ENCODE data around the gene GRWD1. TPM values are rescaled to one million over a fixed set of nuclear protein-coding genes. Genes with fewer than 3 reads are reported as not detected.

The GRWD1 gene
- total RNA-seq, 1 donor from 2014 or later: 20.4 TPM

- no peaks in the 10 kb centered on the region for H3K27me3 ChIP-seq
- no peaks in the 10 kb centered on the region for H3K36me3 ChIP-seq
- no peak for DNase-seq (ENCODE audit: extremely low spot score in 2 of 2)
- no peaks in the 10 kb centered on the region for H3K9me3 ChIP-seq
- H3K4me1 ChIP-seq: peaks cover 20% of the 10 kb centered on the region
- H3K4me3 ChIP-seq: no peak overlapping the region
- intact Hi-C loops (cut with DNase I): no loop called here
- H3K27ac ChIP-seq: no peak overlapping the region
- TF ChIP-seq POLR2AphosphoS5 (IDR thresholded peaks at IDR 0.05; ENCODE audit: insufficient read depth in 1 of 2, low read depth in 1 of 2) (no peak), POLR2A (IDR thresholded peaks at IDR 0.05) (no peak), CTCF (IDR thresholded peaks at IDR 0.05) (no peak)
Observed at GRCh38 chr19:48498595-48499311, 53.0 kb downstream of the GRWD1 start.

DNA sequence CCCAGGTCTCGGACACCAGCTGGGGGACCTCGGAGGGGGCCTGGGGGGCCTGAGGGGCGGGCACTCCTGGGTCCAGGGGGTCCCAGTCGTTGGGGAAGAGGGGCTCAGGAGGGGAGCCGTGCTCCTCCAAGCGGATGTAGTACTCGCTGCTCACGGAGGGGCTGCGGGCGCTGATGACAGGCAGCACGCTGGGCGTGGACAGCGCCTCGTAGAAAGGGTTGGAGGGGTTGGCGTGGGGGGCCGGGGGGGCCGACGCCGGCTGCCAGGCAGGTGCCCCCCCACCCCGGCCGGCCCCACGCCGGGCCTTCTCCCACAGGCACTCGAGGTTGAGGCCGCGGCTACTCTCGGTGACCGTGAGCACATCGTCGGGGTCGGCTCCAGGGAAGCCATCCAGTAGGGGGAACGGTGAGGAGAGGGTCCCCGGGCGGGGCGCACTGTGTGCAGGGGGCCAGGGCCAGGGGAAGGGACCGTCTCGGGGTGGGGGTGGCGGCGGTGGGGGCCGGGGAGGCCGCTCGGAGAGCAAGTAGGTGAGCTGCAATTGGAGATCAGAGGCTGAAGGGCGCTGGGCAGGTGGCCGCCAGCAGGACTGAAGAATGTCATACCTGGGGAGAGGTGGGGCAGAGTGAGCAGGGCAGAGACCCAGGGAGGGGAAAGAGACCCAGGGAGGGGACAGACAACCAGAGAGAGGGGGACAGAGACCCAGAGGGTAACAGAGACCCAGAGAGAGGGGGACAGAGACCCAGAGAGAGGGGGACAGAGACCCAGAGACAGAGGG is 53.7 kb downstream of the GRWD1 start:
- H3K4me1 ChIP-seq: peaks cover 13% of the 10 kb centered on the region
- no peaks in the 10 kb centered on the region for H3K27me3 ChIP-seq
- no peak for TF ChIP-seq POLR2A (IDR thresholded peaks at IDR 0.05)
- TF ChIP-seq CTCF (IDR thresholded peaks at IDR 0.05): no peak
- TF ChIP-seq POLR2AphosphoS5 (IDR thresholded peaks at IDR 0.05; ENCODE audit: insufficient read depth in 1 of 2, low read depth in 1 of 2): no peak
- no peaks in the 10 kb centered on the region for H3K9me3 ChIP-seq
- intact Hi-C loops (cut with DNase I): no loop called here
- no peaks in the 10 kb centered on the region for H3K36me3 ChIP-seq
- DNase-seq (ENCODE audit: extremely low spot score in 2 of 2): no peak
- no peak overlapping the region for H3K4me3 ChIP-seq
- no peak overlapping the region for H3K27ac ChIP-seq

DNA sequence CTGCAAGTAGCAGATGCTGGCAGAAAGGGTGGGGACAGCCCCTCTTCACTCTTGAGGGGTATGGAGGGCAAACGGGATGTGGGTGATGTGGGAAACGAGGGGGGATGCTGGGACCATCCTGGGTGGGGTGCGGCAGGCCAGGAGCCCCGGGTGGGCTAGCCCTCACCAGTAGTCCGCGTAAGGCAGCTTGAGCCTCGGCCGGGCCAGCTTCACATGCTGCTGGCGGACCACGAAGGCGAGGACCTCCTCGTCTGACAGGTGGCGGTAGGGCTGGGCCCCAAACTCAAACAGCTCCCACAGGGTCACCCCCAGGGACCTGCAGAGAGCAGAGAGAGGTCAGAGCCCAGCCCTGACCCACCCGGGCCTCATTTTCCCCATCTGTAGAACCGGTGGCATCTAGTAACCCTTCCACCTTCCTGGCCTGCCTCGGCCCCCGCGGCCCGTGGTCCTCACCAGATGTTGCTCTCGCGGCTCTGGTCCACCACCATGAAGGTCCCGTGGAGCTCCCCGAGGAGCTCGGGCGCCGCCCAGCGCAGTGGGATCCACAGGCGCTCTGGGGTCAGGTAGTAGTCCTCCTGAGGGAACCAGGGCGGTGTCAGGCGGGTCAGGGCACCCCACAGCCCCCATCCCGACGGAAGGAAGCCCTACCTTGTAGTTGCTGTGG is 55.2 kb downstream of the GRWD1 start:
- Histone ChIP-seq H3K9me3 (no peaks in the 10 kb centered on the region), H3K36me3 (no peaks in the 10 kb centered on the region), H3K27ac (no peak overlapping the region), H3K27me3 (no peaks in the 10 kb centered on the region), H3K4me3 (peak overlapping the region; percentile 24 to 26), H3K4me1 (peaks cover 5% of the 10 kb centered on the region)
- intact Hi-C loops (cut with DNase I): no loop called here
- no peak for TF ChIP-seq CTCF (IDR thresholded peaks at IDR 0.05)
- TF ChIP-seq POLR2A (IDR thresholded peaks at IDR 0.05): no peak
- no peak for TF ChIP-seq POLR2AphosphoS5 (IDR thresholded peaks at IDR 0.05; ENCODE audit: insufficient read depth in 1 of 2, low read depth in 1 of 2)
- no peak for DNase-seq (ENCODE audit: extremely low spot score in 2 of 2)

- no peaks in the 10 kb centered on the region for H3K9me3 ChIP-seq
- TF ChIP-seq POLR2A (IDR thresholded peaks at IDR 0.05) (no peak), CTCF (IDR thresholded peaks at IDR 0.05) (no peak)
- H3K4me3 ChIP-seq: peak overlapping the region; percentile 24 to 26
- DNase-seq (ENCODE audit: extremely low spot score in 2 of 2): no peak
- no peaks in the 10 kb centered on the region for H3K36me3 ChIP-seq
- H3K27me3 ChIP-seq: no peaks in the 10 kb centered on the region
- intact Hi-C loops (cut with DNase I): no loop called here
- peaks cover 5% of the 10 kb centered on the region for H3K4me1 ChIP-seq
- no peak overlapping the region for H3K27ac ChIP-seq
Observed at GRCh38 chr19:48501494-48502349, 55.9 kb downstream of the GRWD1 start.

All from vagina (tissue), 2 donors.